ENCODE results near the gene SMNDC1. TPM values are rescaled to one million over a fixed set of nuclear protein-coding genes. Genes with fewer than 3 reads are reported as not detected.

The SMNDC1 gene
- total RNA-seq, 2 donors from 2014 or later: 8.0 to 11.0 TPM

GRCh38 chr10:110317866-110318850, 13.4 kb upstream of the SMNDC1 start:
- intact Hi-C loops (cut with DNase I): no loop called here
- Histone ChIP-seq H3K36me3 (no peaks in the 10 kb centered on the region), H3K4me1 (replicated peaks) (no peaks in the 10 kb centered on the region)

DNA sequence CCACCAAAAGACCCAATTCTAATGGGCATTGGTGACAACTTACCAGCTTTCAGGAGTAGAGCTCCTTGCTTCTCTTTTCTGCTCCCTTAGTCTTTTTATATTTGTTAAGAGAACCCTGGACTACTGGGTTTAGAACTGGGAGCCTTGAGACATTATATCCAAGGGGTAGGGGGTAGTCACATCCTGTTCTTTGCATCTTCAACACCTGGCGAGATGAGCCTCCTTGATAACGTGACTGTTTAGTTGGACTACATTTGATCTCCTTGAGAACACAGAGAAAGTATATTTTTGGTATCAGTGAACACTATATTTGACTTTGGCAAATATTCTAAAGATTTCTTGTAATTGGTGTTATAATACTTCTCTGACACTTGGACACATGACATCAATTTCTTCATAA, 9.0 kb upstream of the SMNDC1 start:
- H3K27me3 ChIP-seq (replicated peaks; ENCODE audit: insufficient read depth): no peaks in the 10 kb centered on the region
- WGBS: 52% methylated on average over 2 of the region's 2 CpGs
- no peaks in the 10 kb centered on the region for H3K36me3 ChIP-seq
- no peak for TF ChIP-seq POLR2A (IDR thresholded peaks at IDR 0.05)
- TF ChIP-seq, protein P1, sequence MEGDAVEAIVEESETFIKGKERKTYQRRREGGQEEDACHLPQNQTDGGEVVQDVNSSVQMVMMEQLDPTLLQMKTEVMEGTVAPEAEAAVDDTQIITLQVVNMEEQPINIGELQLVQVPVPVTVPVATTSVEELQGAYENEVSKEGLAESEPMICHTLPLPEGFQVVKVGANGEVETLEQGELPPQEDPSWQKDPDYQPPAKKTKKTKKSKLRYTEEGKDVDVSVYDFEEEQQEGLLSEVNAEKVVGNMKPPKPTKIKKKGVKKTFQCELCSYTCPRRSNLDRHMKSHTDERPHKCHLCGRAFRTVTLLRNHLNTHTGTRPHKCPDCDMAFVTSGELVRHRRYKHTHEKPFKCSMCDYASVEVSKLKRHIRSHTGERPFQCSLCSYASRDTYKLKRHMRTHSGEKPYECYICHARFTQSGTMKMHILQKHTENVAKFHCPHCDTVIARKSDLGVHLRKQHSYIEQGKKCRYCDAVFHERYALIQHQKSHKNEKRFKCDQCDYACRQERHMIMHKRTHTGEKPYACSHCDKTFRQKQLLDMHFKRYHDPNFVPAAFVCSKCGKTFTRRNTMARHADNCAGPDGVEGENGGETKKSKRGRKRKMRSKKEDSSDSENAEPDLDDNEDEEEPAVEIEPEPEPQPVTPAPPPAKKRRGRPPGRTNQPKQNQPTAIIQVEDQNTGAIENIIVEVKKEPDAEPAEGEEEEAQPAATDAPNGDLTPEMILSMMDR (IDR thresholded peaks at IDR 0.05): no peak
- TF ChIP-seq POLR2AphosphoS5 (IDR thresholded peaks at IDR 0.05): no peak
- intact Hi-C loops (cut with DNase I): no loop called here
- H3K4me3 ChIP-seq: no peak overlapping the region
- no peak overlapping the region for H3K27ac ChIP-seq
- DNase-seq (ENCODE audit: low spot score): no peak
- no peaks in the 10 kb centered on the region for H3K4me1 ChIP-seq (replicated peaks)
- no peaks in the 10 kb centered on the region for H3K9me3 ChIP-seq

More at GRCh38 chr10:110317866-110318850, 13.4 kb upstream of the SMNDC1 start:
- Histone ChIP-seq H3K27me3 (replicated peaks; ENCODE audit: insufficient read depth) (no peaks in the 10 kb centered on the region), H3K4me3 (no peak overlapping the region), H3K9me3 (no peaks in the 10 kb centered on the region), H3K27ac (no peak overlapping the region)
- 89% methylated on average over 15 of the region's 15 CpGs for WGBS
- no peak for TF ChIP-seq POLR2A (IDR thresholded peaks at IDR 0.05)
- TF ChIP-seq POLR2AphosphoS5 (IDR thresholded peaks at IDR 0.05): no peak
- TF ChIP-seq, protein P1 (IDR thresholded peaks at IDR 0.05): no peak
- no peak for DNase-seq (ENCODE audit: low spot score)

DNA sequence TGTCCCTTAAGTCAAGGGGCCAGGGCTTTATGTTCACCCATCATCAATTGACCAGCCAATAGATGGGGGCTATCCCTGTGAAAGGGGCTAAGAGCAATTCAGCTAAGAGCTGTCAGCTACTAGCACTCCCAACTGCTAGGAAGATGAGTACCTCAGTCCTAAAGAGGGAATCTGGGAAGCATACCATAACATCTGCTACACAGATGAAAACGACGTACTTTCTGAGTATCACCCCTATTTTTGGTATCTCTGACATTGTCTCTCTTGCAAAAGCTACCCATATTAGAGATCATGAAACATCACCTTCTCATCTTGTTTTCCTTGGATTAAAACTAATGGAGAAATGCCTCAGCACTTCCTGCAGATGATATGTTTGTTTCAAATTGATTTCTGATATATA, 7.5 kb upstream of the SMNDC1 start:
- no peaks in the 10 kb centered on the region for H3K36me3 ChIP-seq
- no peaks in the 10 kb centered on the region for H3K4me1 ChIP-seq (replicated peaks)
- no peaks in the 10 kb centered on the region for H3K27me3 ChIP-seq (replicated peaks; ENCODE audit: insufficient read depth)
- no peak overlapping the region for H3K27ac ChIP-seq
- no peak overlapping the region for H3K4me3 ChIP-seq
- TF ChIP-seq, protein P1 (IDR thresholded peaks at IDR 0.05): no peak
- TF ChIP-seq POLR2A (IDR thresholded peaks at IDR 0.05): no peak
- TF ChIP-seq POLR2AphosphoS5 (IDR thresholded peaks at IDR 0.05): no peak
- H3K9me3 ChIP-seq: no peaks in the 10 kb centered on the region
- DNase-seq (ENCODE audit: low spot score): no peak
- intact Hi-C loops (cut with DNase I): no loop called here
- WGBS: 72% methylated on average over 2 of the region's 2 CpGs

DNA sequence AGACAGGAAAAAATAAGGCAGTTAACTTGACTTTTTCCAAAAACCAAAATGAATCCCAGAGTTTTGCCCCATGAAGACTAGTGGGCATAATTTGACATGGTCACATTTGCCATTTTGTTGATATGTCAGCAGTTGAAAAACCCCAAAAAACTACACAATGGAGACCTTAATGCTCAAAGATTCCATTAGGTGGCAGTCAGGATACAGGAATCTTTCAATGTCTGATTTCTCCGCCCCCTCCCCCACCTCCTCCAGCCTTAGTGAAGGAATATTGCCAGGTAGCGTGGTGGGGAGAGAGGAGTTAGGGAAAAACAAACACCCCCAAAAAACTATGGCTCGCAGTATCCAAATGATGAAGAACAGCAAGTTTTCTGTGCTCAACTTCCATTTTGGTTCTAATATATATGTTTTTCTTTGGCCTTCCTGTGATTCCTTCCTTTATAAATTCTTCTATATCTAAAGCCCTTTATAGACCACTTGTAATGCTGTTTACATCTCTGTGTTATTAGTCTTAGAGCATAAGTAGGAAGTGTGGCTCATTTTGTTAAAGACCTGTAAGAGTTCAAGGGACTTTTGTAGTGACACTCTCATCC, 6.7 kb upstream of the SMNDC1 start:
- TF ChIP-seq POLR2A (IDR thresholded peaks at IDR 0.05) (no peak), POLR2AphosphoS5 (IDR thresholded peaks at IDR 0.05) (no peak)
- TF ChIP-seq, protein P1 (IDR thresholded peaks at IDR 0.05): peak in 3 of 4 experiments; percentile 62 to 70 (median 65)
- Histone ChIP-seq H3K27ac (no peak overlapping the region), H3K36me3 (no peaks in the 10 kb centered on the region), H3K9me3 (no peaks in the 10 kb centered on the region), H3K27me3 (replicated peaks; ENCODE audit: insufficient read depth) (no peaks in the 10 kb centered on the region), H3K4me3 (no peak overlapping the region), H3K4me1 (replicated peaks) (no peaks in the 10 kb centered on the region)
- WGBS: 0% methylated on average over 3 of the region's 3 CpGs
- no peak for DNase-seq (ENCODE audit: low spot score)
- intact Hi-C loops (cut with DNase I): loop anchor here (1.0 kb wide), 1 partner anchor 236 kb away; no protein-coding TSS in a partner anchor
